ENCODE data around the gene TAF1D. TPM values are rescaled to one million over a fixed set of nuclear protein-coding genes. Genes with fewer than 3 reads are reported as not detected.
"Not testable (repeated sequence)": the region's sequence is repeated elsewhere in the genome, so short reads cannot be mapped to it uniquely, and the experiment has no call there.

TAF1D gene
- total RNA-seq, 1 experiment from 2014 or later, result 165 TPM

GRCh38 chr11:93783362-93783761 lies 42.1 kb upstream of the TAF1D start:
- POLR2A ChIA-PET, result interaction anchor here (0.6 to 1.8 kb wide), 2 partner anchors 35 to 42 kb away, joined by 9 to 19 read pairs; partner anchors contain the start of genes C11orf54 and TAF1D
- H3K27ac ChIP-seq (ENCODE audit: low read length), result peak overlapping the region; percentile 93
- peak overlapping the region; percentile 85 to 99 for H3K4me3 ChIP-seq (ENCODE audit: low read depth in 2 of 2, low read length in 2 of 2)
- H3K9me3 ChIP-seq (ENCODE audit: control insufficient read depth, insufficient read depth, low read depth, low read length), result no peaks in the 10 kb centered on the region
- DNase-seq (ENCODE audit: low read depth, low spot score), result no peak
- H3K27me3 ChIP-seq (ENCODE audit: control insufficient read depth, insufficient read depth, low read length), result no peaks in the 10 kb centered on the region
- CTCF ChIA-PET, result interaction anchor here (1.2 kb wide), 1 partner anchor 42 kb away, joined by 6 read pairs; the partner anchor contains the start of genes C11orf54 and TAF1D
- no peak for ATAC-seq
- TSS peak; percentile 94 for BruUV-seq (replicated peaks)
- intact Hi-C loops (cut with micrococcal nuclease; ENCODE audit: unreplicated experiment) (no loop called here), in situ Hi-C loops (cut with HindIII; ENCODE audit: low pct_unique_long_range_greater_than_20kb, low sequenced_read_pairs) (no loop called here)
- H3K36me3 ChIP-seq (ENCODE audit: control insufficient read depth, insufficient read depth, low read length), result peaks cover 6% of the 10 kb centered on the region
- peaks cover 7% of the 10 kb centered on the region for H3K4me1 ChIP-seq (ENCODE audit: control insufficient read depth, insufficient read depth, low read length)
- TF ChIP-seq CTCF (IDR thresholded peaks at IDR 0.05) (no peak), POLR2AphosphoS5 (IDR thresholded peaks at IDR 0.05; ENCODE audit: low read depth, low read length) (no peak), TCF7L2 (IDR thresholded peaks at IDR 0.05; ENCODE audit: low read depth, low read length) (no peak), REST (IDR thresholded peaks at IDR 0.05; ENCODE audit: insufficient read depth in 1 of 2, low read depth in 2 of 2, low read length in 1 of 2) (no peak), SIN3A (IDR thresholded peaks at IDR 0.05; ENCODE audit: borderline replicate concordance, insufficient read depth, low read depth, low read length) (no peak)

- H3K9me3 ChIP-seq (ENCODE audit: control insufficient read depth, insufficient read depth, low read depth, low read length), result no peaks in the 10 kb centered on the region
- in situ Hi-C loops (cut with HindIII; ENCODE audit: low pct_unique_long_range_greater_than_20kb, low sequenced_read_pairs) (no loop called here), intact Hi-C loops (cut with micrococcal nuclease; ENCODE audit: unreplicated experiment) (no loop called here)
- H3K27ac ChIP-seq (ENCODE audit: low read length), result no peak overlapping the region
- no peak for ATAC-seq
- TF ChIP-seq SIN3A (IDR thresholded peaks at IDR 0.05; ENCODE audit: borderline replicate concordance, insufficient read depth, low read depth, low read length) (no peak), REST (IDR thresholded peaks at IDR 0.05; ENCODE audit: insufficient read depth in 1 of 2, low read depth in 2 of 2, low read length in 1 of 2) (no peak), TCF7L2 (IDR thresholded peaks at IDR 0.05; ENCODE audit: low read depth, low read length) (no peak), POLR2AphosphoS5 (IDR thresholded peaks at IDR 0.05; ENCODE audit: low read depth, low read length) (no peak), CTCF (IDR thresholded peaks at IDR 0.05) (peak; percentile 61)
- no peak overlapping the region for H3K4me3 ChIP-seq (ENCODE audit: low read depth in 2 of 2, low read length in 2 of 2)
- H3K4me1 ChIP-seq (ENCODE audit: control insufficient read depth, insufficient read depth, low read length), result no peaks in the 10 kb centered on the region
- CTCF ChIA-PET, result no interaction called here
- no peaks in the 10 kb centered on the region for H3K36me3 ChIP-seq (ENCODE audit: control insufficient read depth, insufficient read depth, low read length)
- POLR2A ChIA-PET, result no interaction called here
- no TSS peak for BruUV-seq (replicated peaks)
- no peak for DNase-seq (ENCODE audit: low read depth, low spot score)
- H3K27me3 ChIP-seq (ENCODE audit: control insufficient read depth, insufficient read depth, low read length), result no peaks in the 10 kb centered on the region
Observed at GRCh38 chr11:93775289-93775688, 34.0 kb upstream of the TAF1D start.

DNA sequence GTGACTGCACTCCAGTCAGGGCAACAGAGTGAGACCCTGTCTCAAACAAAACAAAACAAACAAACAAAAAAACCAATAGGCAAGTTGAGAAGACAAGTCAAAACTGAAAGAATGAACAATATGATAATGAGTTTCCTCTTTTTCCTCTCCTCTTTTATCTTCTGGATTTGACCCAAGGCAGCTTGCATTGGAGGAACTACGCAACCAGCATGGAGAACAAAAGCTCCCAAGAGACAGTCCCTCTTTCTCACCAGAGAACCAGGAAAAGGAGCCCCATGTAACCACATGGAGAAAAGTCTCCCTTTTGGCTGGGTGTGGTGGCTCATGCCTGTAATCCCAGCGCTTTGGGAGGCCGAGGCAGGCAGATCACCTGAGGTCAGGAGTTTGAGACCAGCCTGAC lies 33.3 kb upstream of the TAF1D start:
- intact Hi-C loops (cut with micrococcal nuclease; ENCODE audit: unreplicated experiment); H3K27ac ChIP-seq (ENCODE audit: low read length); DNase-seq (ENCODE audit: low read depth, low spot score); ATAC-seq; H3K4me1 ChIP-seq (ENCODE audit: control insufficient read depth, insufficient read depth, low read length); H3K9me3 ChIP-seq (ENCODE audit: control insufficient read depth, insufficient read depth, low read depth, low read length); CTCF ChIA-PET; H3K36me3 ChIP-seq (ENCODE audit: control insufficient read depth, insufficient read depth, low read length); H3K4me3 ChIP-seq (ENCODE audit: low read depth in 2 of 2, low read length in 2 of 2); H3K27me3 ChIP-seq (ENCODE audit: control insufficient read depth, insufficient read depth, low read length); in situ Hi-C loops (cut with HindIII; ENCODE audit: low pct_unique_long_range_greater_than_20kb, low sequenced_read_pairs); POLR2A ChIA-PET; BruUV-seq (replicated peaks): not testable (repeated sequence)
